ENCODE results near the gene BAIAP3.

Gene BAIAP3

DNA sequence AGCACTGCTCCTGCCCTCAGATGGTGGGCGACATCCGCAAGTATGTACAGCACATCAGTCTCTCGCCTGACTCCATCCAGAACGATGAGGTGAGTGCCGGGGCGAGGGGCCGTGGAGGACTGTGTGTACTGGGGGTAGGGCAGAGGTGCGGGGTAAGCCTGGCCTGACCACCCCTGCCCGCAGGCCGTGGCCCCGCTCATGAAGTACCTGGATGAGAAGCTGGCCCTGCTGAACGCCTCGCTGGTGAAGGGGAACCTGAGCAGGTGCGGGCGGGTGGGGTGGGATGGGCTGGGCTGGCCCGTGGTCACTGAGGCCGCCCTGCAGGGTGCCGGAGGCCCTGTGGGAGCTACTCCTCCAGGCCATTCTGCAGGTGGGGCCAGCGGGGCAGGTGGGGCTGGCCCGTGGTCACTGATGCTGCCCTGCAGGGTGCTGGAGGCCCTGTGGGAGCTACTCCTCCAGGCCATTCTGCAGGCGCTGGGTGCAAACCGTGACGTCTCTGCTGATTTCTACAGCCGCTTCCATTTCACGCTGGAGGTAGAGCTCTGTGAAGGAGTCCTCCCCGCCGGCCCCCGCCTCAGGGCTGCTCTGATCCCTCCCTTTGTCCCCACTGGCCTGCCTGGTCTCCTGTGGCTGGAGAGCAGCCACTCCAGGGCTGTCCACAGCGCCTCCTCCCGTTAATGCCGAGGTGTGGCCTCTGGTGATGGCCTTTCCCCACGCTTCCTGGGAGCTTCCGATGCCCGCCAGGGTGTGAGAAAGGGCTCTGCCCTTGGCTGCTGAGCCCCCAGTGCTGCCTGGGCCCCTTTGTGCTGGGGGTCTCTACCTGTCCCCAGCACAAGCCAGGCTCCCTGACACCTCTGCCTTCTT lies 13.2 kb downstream of the BAIAP3 start:
- no peak for DNase-seq (ENCODE audit: low spot score)

DNA sequence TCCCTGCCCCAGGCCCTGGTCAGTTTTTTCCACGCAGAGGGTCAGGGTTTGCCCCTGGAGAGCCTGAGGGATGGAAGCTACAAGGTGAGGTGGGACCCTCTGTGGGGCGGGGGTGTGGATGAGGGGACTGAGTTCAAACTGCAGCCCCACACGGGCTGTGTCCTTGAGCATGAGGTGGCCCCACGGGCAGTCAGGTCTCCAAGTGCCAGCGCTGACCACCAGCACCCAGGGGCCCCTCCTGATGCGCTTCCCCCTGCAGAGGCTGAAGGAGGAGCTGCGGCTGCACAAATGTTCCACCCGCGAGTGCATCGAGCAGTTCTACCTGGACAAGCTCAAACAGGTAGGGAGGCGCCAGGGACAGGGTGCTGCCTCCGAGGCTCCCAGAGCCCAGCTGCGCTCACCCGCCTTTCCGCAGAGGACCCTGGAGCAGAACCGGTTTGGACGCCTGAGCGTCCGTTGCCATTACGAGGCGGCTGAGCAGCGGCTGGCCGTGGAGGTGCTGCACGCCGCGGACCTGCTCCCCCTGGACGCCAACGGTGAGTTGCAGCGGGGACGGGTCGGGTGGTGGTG lies 13.9 kb downstream of the BAIAP3 start:
- no peak for DNase-seq (ENCODE audit: low spot score)

DNA sequence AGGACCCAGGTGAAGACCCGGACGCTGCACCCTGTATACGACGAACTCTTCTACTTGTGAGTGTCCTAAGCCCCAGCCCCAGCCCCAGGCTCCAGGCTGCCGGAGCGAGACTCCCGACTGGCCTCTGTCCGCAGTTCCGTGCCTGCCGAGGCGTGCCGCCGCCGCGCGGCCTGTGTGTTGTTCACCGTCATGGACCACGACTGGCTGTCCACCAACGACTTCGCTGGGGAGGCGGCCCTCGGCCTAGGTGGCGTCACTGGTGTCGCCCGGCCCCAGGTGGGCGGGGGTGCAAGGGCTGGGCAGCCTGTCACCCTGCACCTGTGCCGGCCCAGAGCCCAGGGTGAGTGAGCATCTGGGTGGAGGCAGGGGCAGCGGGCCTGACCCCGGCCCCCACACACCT lies 14.5 kb downstream of the BAIAP3 start:
- no peak for DNase-seq (ENCODE audit: low spot score)

DNA sequence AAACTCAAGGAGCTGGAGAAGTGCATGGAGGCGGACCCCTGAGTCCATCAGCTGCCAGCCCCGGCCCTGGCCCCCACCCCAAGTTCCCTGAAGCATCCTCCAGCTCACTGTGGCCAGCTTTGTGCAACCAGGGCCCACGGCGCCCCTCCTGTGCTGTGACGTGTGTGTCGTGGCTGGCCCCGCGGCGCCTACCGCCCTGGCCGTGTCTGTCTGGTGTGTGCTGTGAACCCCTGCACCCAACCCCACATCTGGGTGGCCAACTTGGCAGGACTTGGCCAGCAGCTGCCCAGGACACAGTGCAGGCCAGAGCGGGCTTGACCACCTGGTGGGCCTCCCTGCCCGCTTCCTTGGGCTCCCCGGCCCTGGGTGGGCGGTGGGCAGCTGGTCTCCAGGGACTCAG lies 15.0 kb downstream of the BAIAP3 start:
- no peak for DNase-seq (ENCODE audit: low spot score)

DNA sequence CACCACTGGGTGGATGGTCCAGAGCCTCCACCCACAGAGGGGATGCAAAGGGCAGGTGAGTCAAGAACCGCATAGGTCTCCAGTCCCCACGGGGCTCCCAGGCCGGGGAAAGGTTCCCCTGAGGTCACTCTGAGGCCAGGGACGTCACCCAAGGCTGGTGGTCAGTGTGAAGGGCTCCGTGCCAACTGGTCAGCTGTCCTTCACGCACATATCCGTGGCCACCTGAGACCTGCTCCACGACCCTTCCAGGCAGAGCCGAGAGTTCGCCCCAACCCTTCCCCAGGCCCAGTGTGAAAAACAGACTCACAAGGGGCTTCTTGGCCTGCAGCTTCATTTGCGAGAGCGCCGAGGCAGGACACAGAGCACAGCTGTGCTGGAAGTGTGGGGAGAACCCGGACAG lies 15.5 kb downstream of the BAIAP3 start:
- DNase-seq (ENCODE audit: low spot score) = no peak

DNA sequence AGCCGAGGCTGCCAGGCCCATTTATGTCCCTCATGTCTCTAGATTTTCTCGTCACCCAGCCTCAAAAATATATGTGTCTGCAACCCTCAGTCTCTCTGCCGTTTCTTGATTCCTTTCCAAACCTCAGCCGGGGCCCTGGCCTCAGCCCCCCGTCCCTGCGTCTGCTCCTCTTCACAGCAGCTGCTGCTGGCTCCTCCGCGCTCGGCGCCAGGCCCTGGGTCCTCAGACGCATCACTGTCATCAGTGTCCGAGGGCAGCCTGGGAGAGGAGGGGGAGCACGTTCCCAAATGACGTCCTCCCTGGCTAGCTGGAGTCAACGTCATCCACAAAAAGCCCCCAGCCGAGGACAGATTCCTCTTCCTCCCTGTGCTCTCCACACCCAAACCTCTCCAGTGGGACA lies 15.9 kb downstream of the BAIAP3 start:
- DNase-seq (ENCODE audit: low spot score) = no peak

DNA sequence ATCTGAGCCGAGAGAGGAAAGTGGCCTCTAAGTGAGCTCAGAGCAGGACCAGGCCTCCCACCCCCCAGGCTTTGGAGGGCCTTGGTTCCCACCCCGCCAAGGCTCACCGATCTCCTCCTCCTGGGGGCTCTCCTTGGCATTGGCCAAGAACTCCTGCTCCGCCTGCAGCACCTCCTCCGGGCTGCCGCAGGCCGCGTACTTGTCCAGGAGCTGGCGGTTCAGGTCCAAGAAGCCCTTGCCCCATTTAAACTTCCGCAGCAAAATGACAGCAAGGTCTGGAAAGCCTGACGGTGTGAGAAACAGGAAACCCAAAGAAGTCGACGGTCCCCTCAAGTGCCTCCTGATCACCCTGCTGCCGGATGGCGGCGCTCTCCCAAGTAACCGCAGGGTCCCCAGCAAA lies 16.5 kb downstream of the BAIAP3 start:
- no peak for DNase-seq (ENCODE audit: low spot score)

DNA sequence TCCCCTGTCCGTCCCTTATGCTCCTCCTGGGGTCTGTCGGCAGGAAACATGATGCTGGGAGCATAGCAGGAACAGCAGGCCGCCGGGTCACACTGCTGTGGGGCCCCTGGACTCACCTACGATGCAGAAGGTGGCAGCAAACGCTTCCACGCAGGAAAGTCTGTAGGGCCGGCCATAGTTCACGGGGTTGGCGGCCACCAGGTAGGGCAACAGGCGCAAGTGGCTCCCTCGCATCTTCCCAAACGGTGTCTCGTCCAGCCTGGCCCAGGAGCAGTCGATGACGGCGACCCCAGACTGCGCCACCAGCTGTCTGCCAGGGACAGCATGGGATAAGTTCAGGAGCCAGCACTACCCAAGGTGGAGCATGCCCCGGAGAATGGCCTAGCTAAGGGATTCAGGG lies 17.2 kb downstream of the BAIAP3 start:
- DNase-seq (ENCODE audit: low spot score) = no peak

DNA sequence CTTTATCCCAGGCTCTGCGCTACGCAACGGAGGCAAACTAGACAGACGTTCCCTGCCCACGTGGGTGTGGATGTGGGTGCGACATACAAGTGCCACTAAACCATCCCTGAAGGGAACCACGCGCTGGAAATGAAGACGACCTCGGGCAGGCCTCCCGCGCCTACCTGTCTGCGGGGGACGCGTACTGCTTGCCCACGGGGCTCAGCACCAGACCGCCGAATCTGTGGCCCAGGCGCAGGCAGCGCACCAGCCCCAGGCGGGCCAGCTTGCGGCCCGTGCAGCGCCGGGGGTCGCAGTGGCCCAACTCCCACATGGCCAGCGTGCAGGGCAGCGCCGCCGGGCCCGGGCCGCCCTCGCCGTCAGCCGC lies 17.8 kb downstream of the BAIAP3 start:
- no peak for DNase-seq (ENCODE audit: low spot score)

DNA sequence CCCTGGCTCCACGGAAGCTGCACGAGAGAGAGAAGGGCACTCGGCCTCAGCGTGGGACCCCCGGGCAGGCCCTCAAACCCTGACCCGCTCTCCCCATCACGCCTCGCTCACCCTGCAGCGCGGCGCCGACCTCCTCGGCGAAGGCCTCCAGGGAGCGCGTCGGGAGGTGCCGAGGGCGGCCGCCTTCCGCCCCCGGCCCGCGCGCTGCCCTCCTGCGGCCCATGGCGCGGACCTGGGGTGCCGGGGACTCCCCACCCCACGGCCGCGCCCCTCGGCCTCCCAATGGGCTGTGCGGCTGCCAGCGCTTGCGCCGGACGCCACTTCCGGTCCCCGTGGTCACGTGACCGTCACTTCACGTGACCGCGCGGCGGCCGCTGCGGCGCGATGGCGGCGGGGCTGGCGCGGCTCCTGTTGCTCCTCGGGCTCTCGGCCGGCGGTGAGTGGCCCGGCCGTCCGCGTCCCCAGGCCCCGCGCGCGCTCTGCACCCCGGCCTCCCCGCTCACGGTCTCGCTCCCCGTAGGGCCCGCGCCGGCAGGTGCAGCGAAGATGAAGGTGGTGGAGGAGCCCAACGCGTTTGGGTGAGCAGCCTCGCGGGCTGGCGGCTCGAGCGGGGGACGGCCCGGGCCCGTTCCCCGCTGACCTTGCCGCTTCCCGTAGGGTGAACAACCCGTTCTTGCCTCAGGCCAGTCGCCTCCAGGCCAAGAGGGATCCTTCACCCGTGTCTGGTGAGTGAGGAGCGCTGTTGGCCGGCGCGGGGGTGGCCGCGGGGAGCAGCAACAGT lies 18.3 kb downstream of the BAIAP3 start, which contains the start of the genes GNPTG and TSR3:
Gene GNPTG (plus strand): TSS at position 350 of the 781 bp plus-strand sequence. CDS start 35 bp downstream, at position 385.
Gene TSR3 (minus strand): TSS at position 297 of the 781 bp plus-strand sequence. CDS start 74 bp downstream, at position 223.
- peak; percentile 89 for DNase-seq (ENCODE audit: low spot score)

DNA sequence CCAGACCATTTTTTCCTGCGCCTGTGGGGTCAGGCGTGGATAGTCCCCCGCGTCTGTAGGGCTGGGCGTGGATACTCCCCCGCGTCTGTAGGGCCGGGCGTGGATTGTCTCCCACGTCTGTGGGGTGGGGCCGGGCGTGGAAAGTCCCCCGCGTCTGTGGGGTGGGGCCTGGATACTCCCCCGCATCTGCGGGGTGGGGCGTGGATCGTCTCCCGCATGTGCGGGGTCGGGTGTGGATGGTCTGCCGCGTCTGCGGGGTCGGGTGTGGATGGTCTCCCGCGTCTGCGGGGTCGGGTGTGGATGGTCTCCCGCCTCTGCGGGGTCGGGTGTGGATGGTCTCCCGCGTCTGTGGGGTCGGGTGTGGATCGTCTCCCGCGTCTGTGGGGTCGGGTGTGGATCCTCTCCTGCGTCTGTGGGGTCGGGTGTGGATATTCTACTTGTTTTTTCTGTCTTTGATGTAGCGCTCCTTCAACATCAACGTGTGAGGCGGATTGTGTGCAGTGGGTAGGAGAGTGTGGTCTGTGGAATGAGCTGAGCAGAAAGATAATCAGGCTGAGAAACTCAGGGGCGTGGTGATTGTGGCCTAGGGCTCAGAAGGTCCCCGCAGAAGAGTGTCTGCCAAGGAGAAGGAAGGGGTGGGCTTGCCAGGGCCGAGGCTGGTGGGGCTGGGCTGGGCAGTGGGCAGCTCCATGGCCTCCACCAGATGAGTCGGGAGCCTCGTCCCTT lies 21.5 kb downstream of the BAIAP3 start:
- no peak for DNase-seq (ENCODE audit: low spot score)

DNA sequence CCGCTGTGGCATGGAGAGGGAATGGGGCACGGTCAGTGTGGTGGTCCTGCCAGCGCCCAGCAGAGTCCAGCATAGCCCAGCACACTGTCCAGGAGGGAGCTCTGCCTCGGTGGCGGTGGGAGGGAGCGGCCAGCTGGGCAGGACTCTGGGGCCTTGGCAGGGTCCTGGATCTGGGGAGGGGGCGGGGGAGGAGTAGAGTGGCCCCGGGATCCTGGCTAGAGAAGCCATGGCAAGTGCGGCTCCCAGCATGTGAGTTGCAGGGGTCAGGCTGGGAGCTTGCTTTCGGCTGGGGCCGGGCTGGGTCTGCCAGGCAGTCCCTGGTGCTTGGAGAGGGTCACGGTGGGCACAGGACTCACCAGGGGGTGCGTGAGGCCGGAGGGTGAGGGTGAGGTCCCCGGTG lies 22.1 kb downstream of the BAIAP3 start:
- no peak for DNase-seq (ENCODE audit: low spot score)

DNA sequence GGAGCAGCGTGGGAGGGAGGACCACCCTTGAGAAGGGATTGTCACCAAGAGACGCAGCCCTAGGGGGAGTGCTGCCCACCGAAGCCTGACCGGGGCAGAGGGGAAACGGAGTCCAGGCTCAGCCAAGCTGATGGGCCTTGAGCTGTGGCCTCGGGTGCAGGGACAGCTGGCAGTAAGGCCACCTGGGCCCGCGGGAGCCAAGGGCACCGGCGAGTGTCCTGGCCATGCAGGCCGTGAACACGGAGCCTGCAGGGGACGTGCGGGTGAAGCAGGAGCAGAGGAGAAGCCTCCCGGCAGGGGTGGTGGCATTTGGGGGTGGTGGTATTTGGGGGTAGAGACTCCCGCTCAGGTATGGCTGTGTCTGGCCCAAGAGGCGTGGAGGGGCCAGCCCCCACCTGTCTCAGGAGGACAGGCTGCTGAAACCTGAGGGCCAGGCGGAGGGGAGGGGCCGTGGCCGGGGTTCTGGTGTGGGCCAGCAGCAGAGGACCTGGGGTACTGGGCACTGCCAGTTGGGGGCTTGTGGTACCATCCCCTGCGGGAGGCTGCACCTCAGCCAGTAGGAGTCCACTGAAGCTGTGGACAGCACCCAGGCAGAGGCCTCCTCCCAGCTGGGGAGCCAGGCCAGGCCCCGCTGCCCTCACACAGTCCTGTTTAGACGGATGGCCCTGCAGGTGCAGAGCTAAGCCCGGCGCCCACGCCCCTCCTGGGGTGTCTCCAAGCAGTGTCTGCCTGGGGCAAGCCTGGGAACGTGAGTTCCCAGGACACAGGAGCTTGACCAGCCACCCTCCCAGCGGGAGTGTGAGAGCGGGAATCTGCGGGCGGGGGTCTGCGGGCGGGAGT lies 22.8 kb downstream of the BAIAP3 start:
- DNase-seq (ENCODE audit: low spot score) = no peak

DNA sequence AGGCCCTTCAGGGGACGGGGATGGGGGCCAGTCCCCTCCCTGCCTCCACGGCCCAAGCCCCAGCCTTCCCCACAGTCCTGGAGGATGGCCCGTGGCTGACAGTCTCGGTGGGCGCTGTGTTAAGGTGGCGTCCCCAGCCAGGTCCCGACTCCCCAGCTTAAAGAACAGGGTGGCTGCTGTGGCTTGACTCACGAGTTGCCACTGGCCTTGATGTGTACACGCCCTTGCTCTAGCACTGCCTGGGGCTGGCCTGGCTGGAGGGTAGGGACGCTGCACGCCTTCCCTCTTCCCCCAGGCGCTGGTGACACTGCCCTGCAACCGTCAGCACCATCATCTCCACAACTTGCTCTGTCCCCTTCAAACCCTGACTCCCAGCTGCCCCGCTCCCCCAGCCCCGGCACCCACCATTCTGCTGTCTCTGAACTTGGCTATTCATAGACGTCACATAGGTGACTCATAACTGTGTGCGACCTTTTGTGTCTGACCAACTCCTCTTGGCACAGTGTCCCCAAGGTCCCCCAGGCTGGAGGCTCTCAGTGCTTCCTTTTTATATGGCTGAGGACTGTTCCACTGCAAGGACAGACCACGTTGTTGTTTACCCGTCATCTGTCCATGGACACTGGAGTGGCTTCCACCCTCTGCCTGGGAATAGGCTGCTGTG lies 24.6 kb downstream of the BAIAP3 start:
- no peak for DNase-seq (ENCODE audit: low spot score)

DNA sequence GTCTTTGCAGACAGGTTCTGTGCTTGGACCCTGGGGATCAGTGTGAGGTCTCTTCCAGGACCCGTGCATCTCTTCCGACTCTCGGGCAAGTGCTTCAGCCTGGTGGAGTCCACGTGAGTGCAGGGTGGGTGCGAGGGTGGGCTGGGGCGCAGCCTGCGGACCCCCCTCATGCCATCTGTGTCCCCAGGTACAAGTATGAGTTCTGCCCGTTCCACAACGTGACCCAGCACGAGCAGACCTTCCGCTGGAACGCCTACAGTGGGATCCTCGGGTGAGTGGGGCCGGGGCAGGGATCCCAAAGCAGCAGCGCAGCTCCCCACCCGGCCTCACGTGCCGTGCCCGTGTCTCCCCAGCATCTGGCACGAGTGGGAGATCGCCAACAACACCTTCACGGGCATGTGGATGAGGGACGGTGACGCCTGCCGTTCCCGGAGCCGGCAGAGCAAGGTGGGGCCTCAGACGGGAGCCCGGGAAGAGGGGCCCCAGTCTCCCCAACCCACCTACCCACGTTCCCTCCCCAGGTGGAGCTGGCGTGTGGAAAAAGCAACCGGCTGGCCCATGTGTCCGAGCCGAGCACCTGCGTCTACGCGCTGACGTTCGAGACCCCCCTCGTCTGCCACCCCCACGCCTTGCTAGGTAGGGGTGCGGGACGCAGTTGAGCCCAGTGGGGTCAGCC lies 28.4 kb downstream of the BAIAP3 start:
- no peak for DNase-seq (ENCODE audit: low spot score)

DNA sequence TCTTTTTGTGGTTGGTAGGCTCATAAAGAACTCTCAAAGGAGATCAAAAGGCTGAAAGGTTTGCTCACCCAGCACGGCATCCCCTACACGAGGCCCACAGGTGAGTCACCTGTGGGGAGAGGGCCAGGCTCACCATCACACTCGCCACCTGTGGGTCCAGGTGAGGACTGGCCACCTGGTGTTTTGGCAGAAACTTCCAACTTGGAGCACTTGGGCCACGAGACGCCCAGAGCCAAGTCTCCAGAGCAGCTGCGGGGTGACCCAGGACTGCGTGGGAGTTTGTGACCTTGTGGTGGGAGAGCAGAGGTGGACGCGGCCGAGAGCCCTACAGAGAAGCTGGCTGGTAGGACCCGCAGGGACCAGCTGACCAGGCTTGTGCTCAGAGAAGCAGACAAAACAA lies 29.4 kb downstream of the BAIAP3 start:
- DNase-seq (ENCODE audit: low spot score) = no peak

DNA sequence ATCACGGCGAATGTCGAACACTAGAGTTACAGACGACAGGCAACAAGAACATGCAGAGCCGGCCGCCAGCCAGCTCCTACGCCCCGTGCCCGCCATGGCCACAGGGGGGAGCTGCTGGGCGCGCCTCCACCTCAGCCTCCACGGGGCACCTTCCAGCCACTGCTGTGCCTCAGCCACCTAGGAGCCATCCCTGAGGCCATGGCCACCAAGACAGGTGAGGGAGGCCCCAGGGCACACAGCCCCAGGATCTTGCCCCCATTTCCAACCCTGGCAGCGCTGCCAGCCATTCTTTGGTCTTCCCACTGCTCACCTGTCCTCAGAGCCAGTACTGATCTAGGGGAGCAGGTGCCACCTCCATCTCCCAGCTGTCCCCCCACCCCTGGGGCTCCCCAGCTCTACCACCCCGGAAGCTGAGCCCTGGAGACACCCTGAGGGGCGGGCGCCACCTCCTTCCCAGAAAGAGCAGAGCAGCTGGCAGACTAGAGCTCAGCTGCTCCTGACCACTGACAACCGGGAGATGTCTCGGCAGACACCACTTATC lies 30.1 kb downstream of the BAIAP3 start:
- DNase-seq (ENCODE audit: low spot score) = peak; percentile 79

DNA sequence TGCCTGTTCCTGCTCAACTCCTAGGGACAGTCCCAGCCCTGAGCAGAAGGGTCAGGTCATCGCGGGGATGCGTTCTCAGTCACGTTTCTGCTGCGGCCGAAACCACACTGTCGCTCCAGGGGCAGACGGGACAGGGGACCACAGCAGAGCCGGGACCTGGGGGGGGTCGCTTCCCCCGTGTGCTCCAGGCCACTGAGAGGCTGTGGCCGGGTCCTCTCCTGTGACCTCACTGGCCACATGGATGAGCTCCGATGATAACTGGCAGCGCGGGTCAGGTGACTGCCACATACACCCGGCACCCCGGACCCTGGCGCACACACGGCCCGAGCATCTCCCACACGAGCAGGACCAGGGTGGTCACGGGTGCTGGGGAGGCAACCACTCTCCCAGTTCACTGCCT lies 31.1 kb downstream of the BAIAP3 start:
- DNase-seq (ENCODE audit: low spot score) = no peak

DNA sequence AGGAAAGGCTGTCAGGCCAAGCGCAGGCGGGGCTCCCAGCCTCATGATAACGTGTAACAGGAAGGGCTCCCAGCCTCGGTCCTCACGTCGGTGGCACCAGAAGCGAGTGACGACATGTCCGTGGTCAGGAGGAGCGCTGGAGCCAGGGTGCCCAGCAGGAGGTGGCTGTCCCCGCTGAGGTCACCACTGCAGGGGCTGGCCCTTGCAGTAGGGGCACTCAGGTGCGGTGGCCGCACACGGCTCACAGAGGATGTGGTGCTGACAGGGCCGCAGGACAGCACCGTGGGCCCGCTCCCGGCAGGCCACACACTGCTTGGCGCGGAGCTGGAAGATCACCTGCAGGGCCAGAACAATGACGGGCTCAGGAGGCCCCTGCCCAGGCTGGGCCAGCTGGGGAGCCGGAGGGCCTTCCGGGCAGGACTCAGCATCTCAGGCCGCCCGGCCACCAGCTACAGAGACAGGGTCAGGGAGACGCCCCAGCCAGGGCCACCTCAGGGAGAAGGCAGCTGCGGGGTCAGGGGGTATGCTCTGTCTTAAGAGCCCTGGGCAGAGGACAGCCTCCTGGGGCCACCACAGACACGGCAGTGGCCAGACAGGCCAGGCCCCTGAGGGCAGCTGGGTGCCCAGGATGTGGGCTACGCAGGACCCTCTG lies 32.7 kb downstream of the BAIAP3 start:
- no peak for DNase-seq (ENCODE audit: low spot score)

Measured in NAMALWA (cell line).